Neural progenitor cell (in vitro differentiated cells): ENCODE results near the gene SUSD2. TPM values are rescaled to one million over a fixed set of nuclear protein-coding genes. Genes with fewer than 3 reads are reported as not detected.

Experiments used
- DNase-seq: peaks from one replicate; pipeline ENCODE4 v3.0.0-alpha.2; 2016; ENCODE audit warnings: low spot score
- H2AFZ ChIP-seq: fragments of 200-600 bp; sonication (generic); replicated peaks from 2 replicates; pipeline ENCODE4 v1.6.1; 2016; ENCODE audit warnings: antibody characterized with exemption
- H3F3A ChIP-seq: fragments of 200-600 bp; sonication (generic); 2 replicates; pipeline ENCODE4 v1.6.1; 2016; ENCODE audit warnings: antibody characterized with exemption, low read depth
- H3K27ac ChIP-seq: fragments of 200-600 bp; sonication (generic); 2 replicates; pipeline ENCODE4 v1.5.1; 2016; ENCODE audit warnings: mild to moderate bottlenecking
- H3K27me3 ChIP-seq: fragments of 200-600 bp; sonication (generic); 2 replicates; pipeline ENCODE4 v1.6.1; 2016; ENCODE audit warnings: mild to moderate bottlenecking, moderate library complexity
- H3K36me3 ChIP-seq: fragments of 200-600 bp; sonication (generic); 2 replicates; pipeline ENCODE4 v1.5.1; 2016
- H3K4me1 ChIP-seq: fragments of 200-600 bp; sonication (generic); 2 replicates; pipeline ENCODE4 v1.6.1; 2016; ENCODE audit warnings: mixed run types
- H3K4me2 ChIP-seq: fragments of 200-600 bp; sonication (generic); 2 replicates; pipeline ENCODE4 v1.6.1; 2016
- H3K4me3 ChIP-seq: fragments of 200-600 bp; sonication (generic); 2 replicates; pipeline ENCODE4 v1.5.1; 2016
- H3K79me2 ChIP-seq: fragments of 200-600 bp; sonication (generic); 2 replicates; pipeline ENCODE4 v1.6.1; 2016; ENCODE audit warnings: low read depth
- H3K9ac ChIP-seq: fragments of 200-600 bp; sonication (generic); 2 replicates; pipeline ENCODE4 v1.6.1; 2016
- H3K9me3 ChIP-seq: fragments of 200-600 bp; sonication (generic); 2 replicates; pipeline ENCODE4 v1.5.1; 2016; ENCODE audit warnings: low read depth
- H4K20me1 ChIP-seq: fragments of 200-600 bp; sonication (generic); 2 replicates; pipeline ENCODE4 v1.6.1; 2016; ENCODE audit warnings: low read depth
- H3K27ac Mint-ChIP-seq: 3 replicates; pipeline ENCODE4 v1.8.0; 2021; ENCODE audit warnings: mixed read lengths
- H3K27me3 Mint-ChIP-seq: 2 replicates; pipeline ENCODE4 v1.8.0; 2022; ENCODE audit warnings: low read depth, mild to moderate bottlenecking, inconsistent platforms, moderate library complexity, mixed read lengths; ENCODE audit not compliant: insufficient read depth
- H3K36me3 Mint-ChIP-seq: 3 replicates; pipeline ENCODE4 v1.8.0; 2021; ENCODE audit warnings: mixed read lengths
- H3K4me1 Mint-ChIP-seq: 3 replicates; pipeline ENCODE4 v1.8.0; 2021; ENCODE audit warnings: mixed read lengths
- H3K4me3 Mint-ChIP-seq: 3 replicates; pipeline ENCODE4 v1.8.0; 2021; ENCODE audit warnings: mild to moderate bottlenecking, moderate library complexity, mixed read lengths
- H3K9me3 Mint-ChIP-seq: 3 replicates; pipeline ENCODE4 v1.8.0; 2020; ENCODE audit warnings: mixed read lengths
- EZH2 ChIP-seq: fragments of 200-600 bp; sonication (generic); IDR thresholded peaks from 2 replicates; pipeline ENCODE4 v1.6.1; 2017; ENCODE audit warnings: antibody characterized with exemption, mild to moderate bottlenecking, moderate library complexity
- EZH2phosphoT487 ChIP-seq: fragments of 200-600 bp; sonication (generic); IDR thresholded peaks from 2 replicates; pipeline ENCODE4 v1.6.1; 2017; ENCODE audit warnings: antibody characterized with exemption
- total RNA-seq: library from RNA; depleted of rRNA; stranded (reverse); fragments of >200 nt; gene quantifications from 2 replicates; pipeline ENCODE4 v1.2.3, GENCODE V29; 2015; ENCODE audit warnings: low replicate concordance
- TF ChIP-seq, protein P1 (sequence below): fragments of 200-600 bp; sonication (generic); IDR thresholded peaks from 2 replicates; pipeline ENCODE4 v1.5.1; 2017; ENCODE audit warnings: antibody characterized with exemption, mild to moderate bottlenecking

SUSD2 gene
- total RNA-seq, 1 donor from 2014 or later = 0.02 TPM

GRCh38 chr22:24183321-24184031 is 2.2 kb downstream of the SUSD2 start:
- H3K4me2 ChIP-seq = no peak overlapping the region

DNA sequence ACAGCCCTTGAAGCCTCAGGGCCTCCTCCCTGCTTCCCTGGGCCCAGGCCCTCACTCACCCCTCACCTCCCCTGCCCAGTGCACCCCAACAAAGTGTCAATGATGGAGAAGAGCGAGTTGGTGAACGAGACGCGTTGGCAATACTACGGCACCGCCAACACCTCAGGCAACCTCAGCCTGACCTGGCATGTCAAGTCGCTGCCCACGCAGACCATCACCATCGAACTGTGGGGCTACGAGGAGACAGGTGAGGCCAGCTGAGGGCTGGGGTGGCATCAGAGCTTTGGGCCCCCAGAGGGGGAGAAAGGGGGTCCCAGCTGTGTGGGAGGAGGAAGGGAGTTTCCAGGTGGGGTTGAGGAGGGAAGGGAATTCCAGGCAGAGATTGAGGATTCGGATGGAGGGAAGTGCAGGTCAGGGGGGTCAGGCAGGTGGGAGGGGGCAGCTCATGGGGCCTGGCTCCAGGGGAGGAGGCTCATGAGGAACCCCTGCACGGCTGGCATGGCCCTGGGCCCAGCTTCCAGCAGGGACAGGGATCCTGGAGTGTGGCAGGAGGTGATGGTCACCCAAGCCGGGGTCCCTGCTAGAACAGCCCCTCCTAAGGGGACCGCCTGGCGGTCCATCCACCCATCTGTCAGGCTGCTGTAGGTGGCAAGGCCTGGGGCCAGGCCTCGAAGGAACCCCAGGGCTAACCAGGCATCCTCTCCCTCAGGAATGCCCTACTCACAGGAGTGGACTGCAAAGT is 2.9 kb downstream of the SUSD2 start:
- Mint-ChIP-seq H3K27me3 (peaks cover 5% of the 10 kb centered on the region), H3K4me1 (peaks cover 3% of the 10 kb centered on the region), H3K9me3 (no peaks in the 10 kb centered on the region), H3K4me3 (no peak overlapping the region), H3K36me3 (no peaks in the 10 kb centered on the region), H3K27ac (no peak overlapping the region)
- Histone ChIP-seq H4K20me1 (peaks cover 4% of the 10 kb centered on the region), H3K9me3 (no peaks in the 10 kb centered on the region), H3K4me1 (peaks cover 8% of the 10 kb centered on the region), H3F3A (no peaks in the 10 kb centered on the region), H2AFZ (no peak overlapping the region), H3K27me3 (no peaks in the 10 kb centered on the region), H3K4me2 (no peak overlapping the region), H3K9ac (no peak overlapping the region), H3K36me3 (no peaks in the 10 kb centered on the region), H3K27ac (no peak overlapping the region), H3K79me2 (no peaks in the 10 kb centered on the region), H3K4me3 (no peak overlapping the region)
- DNase-seq = no peak
- TF ChIP-seq EZH2phosphoT487 = no peak
- TF ChIP-seq EZH2 = no peak
- TF ChIP-seq, protein P1, sequence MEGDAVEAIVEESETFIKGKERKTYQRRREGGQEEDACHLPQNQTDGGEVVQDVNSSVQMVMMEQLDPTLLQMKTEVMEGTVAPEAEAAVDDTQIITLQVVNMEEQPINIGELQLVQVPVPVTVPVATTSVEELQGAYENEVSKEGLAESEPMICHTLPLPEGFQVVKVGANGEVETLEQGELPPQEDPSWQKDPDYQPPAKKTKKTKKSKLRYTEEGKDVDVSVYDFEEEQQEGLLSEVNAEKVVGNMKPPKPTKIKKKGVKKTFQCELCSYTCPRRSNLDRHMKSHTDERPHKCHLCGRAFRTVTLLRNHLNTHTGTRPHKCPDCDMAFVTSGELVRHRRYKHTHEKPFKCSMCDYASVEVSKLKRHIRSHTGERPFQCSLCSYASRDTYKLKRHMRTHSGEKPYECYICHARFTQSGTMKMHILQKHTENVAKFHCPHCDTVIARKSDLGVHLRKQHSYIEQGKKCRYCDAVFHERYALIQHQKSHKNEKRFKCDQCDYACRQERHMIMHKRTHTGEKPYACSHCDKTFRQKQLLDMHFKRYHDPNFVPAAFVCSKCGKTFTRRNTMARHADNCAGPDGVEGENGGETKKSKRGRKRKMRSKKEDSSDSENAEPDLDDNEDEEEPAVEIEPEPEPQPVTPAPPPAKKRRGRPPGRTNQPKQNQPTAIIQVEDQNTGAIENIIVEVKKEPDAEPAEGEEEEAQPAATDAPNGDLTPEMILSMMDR = no peak

More at GRCh38 chr22:24183321-24184031, 2.2 kb downstream of the SUSD2 start:
- Histone ChIP-seq H2AFZ (no peak overlapping the region), H3K79me2 (no peaks in the 10 kb centered on the region), H4K20me1 (peaks cover 4% of the 10 kb centered on the region), H3K36me3 (no peaks in the 10 kb centered on the region), H3F3A (no peaks in the 10 kb centered on the region), H3K27me3 (no peaks in the 10 kb centered on the region), H3K4me3 (no peak overlapping the region), H3K9ac (no peak overlapping the region), H3K9me3 (no peaks in the 10 kb centered on the region), H3K4me1 (peaks cover 8% of the 10 kb centered on the region), H3K27ac (no peak overlapping the region)
- H3K4me1 Mint-ChIP-seq = peaks cover 3% of the 10 kb centered on the region
- peaks cover 5% of the 10 kb centered on the region for H3K27me3 Mint-ChIP-seq
- no peak overlapping the region for H3K27ac Mint-ChIP-seq
- no peak for DNase-seq
- H3K9me3 Mint-ChIP-seq = no peaks in the 10 kb centered on the region
- H3K36me3 Mint-ChIP-seq = no peaks in the 10 kb centered on the region
- TF ChIP-seq, protein P1 = no peak
- TF ChIP-seq EZH2 (no peak), EZH2phosphoT487 (no peak)
- no peak overlapping the region for H3K4me3 Mint-ChIP-seq

- Histone ChIP-seq H3K36me3 (no peaks in the 10 kb centered on the region), H3K4me2 (no peak overlapping the region), H3K27me3 (no peaks in the 10 kb centered on the region), H4K20me1 (peaks cover 4% of the 10 kb centered on the region), H3K4me1 (peaks cover 8% of the 10 kb centered on the region), H3K9me3 (no peaks in the 10 kb centered on the region), H2AFZ (no peak overlapping the region), H3K4me3 (no peak overlapping the region), H3F3A (no peaks in the 10 kb centered on the region), H3K27ac (no peak overlapping the region), H3K79me2 (no peaks in the 10 kb centered on the region), H3K9ac (no peak overlapping the region)
- Mint-ChIP-seq H3K27ac (no peak overlapping the region), H3K4me3 (no peak overlapping the region), H3K9me3 (no peaks in the 10 kb centered on the region), H3K4me1 (peaks cover 6% of the 10 kb centered on the region), H3K36me3 (no peaks in the 10 kb centered on the region), H3K27me3 (peaks cover 5% of the 10 kb centered on the region)
- no peak for DNase-seq
- no peak for TF ChIP-seq EZH2
- TF ChIP-seq, protein P1 = no peak
- no peak for TF ChIP-seq EZH2phosphoT487
These were observed 3.8 kb downstream of the SUSD2 start for GRCh38 chr22:24185001-24185500.
